Loucy (cell line): Measurements from ENCODE around the gene MARK3.

ENCODE experiments used
- CTCF ChIP-seq: fragments of 200-600 bp; sonication (generic); conservative IDR thresholded peaks from 2 replicates; pipeline ENCODE4 v1.5.1; 2014; ENCODE audit warnings: mild to moderate bottlenecking, antibody characterized with exemption, low read length
- EZH2phosphoT487 ChIP-seq: fragments of 200-600 bp; IDR thresholded peaks from 2 replicates; pipeline ENCODE4 v1.6.1; 2018; ENCODE audit warnings: antibody characterized with exemption, mild to moderate bottlenecking, moderate library complexity, borderline replicate concordance

- TF ChIP-seq CTCF (no peak), EZH2phosphoT487 (no peak)
These were observed 36.3 kb downstream of the MARK3 start for GRCh38 chr14:103421556-103421955.
